Left lung (tissue), 10 donors: ENCODE results near the gene NAP1L4. TPM values are rescaled to one million over a fixed set of nuclear protein-coding genes. Genes with fewer than 3 reads are reported as not detected.

Experiments
- ATAC-seq: fragments of 200-7000 bp; cut with Tn5 transposase; one replicate; pipeline ENCODE4 v1.9.1; 2020; ENCODE audit warnings: moderate library complexity
- DNase-seq, 4 donors: peaks; one replicate each; pipeline ENCODE4 v3.0.0-alpha.2; 2013 to 2020
- H3K27ac ChIP-seq, 2 donors: fragments of 200-600 bp; sonication (generic) in 1 of 2; one replicate each; pipeline versions ENCODE4 v1.5.0 to v1.8.0; 2020 to 2021
- H3K27me3 ChIP-seq, 2 donors: fragments of 200-600 bp; sonication (generic) in 1 of 2; one replicate each; pipeline versions ENCODE4 v1.5.0 to v1.8.0; 2020 to 2021
- H3K36me3 ChIP-seq, 2 donors: fragments of 200-600 bp; sonication (generic) in 1 of 2; one replicate each; pipeline versions ENCODE4 v1.5.0 to v1.8.0; 2020 to 2021
- H3K4me1 ChIP-seq, 2 donors: fragments of 200-600 bp; one replicate each; pipeline ENCODE4 v1.8.0; 2021
- H3K4me3 ChIP-seq, 2 donors: fragments of 200-600 bp; sonication (generic) in 1 of 2; one replicate each; pipeline versions ENCODE4 v1.5.0 to v1.8.0; 2020 to 2021; ENCODE audit warnings: mild to moderate bottlenecking in 1 of 2
- H3K9me3 ChIP-seq, 2 donors: fragments of 200-600 bp; sonication (generic) in 1 of 2; one replicate each; pipeline versions ENCODE4 v1.5.0 to v1.8.0; 2020 to 2021
- intact Hi-C, 2 donors: fragments of 100-400 bp; cut with DNase I; formaldehyde crosslinking; loops; one replicate each; pipeline versions ENCODE4 v1.11.2 to v1.14.2; 2022
- polyA plus RNA-seq, 6 donors: library from polyadenylated mRNA; unstranded; fragments of 120-200 nt; gene quantifications; one replicate each; pipeline ENCODE4 v1.2.1, GENCODE V29; 2013; ENCODE audit not compliant: insufficient read length in 6 of 6
- total RNA-seq, 2 donors: library from RNA; stranded (reverse); fragmentation: NEBNext Ultra II Directional; extraction: Animal tissue kit (Norgen Biotek cat#: 25700); gene quantifications; one replicate each; pipeline ENCODE4 v1.2.1, GENCODE V29; 2021
- TF ChIP-seq, protein P1 (sequence below), 2 donors: fragments of 200-600 bp; sonication (generic) in 1 of 2; IDR thresholded peaks; one replicate each; pipeline versions ENCODE4 v1.5.0 to v1.8.0; 2021; ENCODE audit warnings: antibody characterized with exemption in 2 of 2
- donor health status: DM: no; HTN: yes; CAD: no.
- donor health status: DM: no; HTN: no; CAD: no.

Gene NAP1L4
- total and polyA plus RNA-seq, 8 donors, result 101 to 204 (median 180) TPM

GRCh38 chr11:2930704-2931419, 61.3 kb downstream of the NAP1L4 start:
- peak overlapping the region; percentile 82 to 90 for H3K27ac ChIP-seq
- H3K27me3 ChIP-seq, result peaks cover 0 to 47% of the 10 kb centered on the region in 2 donors
- intact Hi-C loops, result no loop called here
- peak; percentile 79 for ATAC-seq
- peaks cover 0 to 65% of the 10 kb centered on the region in 2 donors for H3K4me1 ChIP-seq
- DNase-seq, result peak in 3 of 4 donors; percentile 76 to 94 (median 90)
- no peaks in the 10 kb centered on the region for H3K9me3 ChIP-seq
- TF ChIP-seq, protein P1, sequence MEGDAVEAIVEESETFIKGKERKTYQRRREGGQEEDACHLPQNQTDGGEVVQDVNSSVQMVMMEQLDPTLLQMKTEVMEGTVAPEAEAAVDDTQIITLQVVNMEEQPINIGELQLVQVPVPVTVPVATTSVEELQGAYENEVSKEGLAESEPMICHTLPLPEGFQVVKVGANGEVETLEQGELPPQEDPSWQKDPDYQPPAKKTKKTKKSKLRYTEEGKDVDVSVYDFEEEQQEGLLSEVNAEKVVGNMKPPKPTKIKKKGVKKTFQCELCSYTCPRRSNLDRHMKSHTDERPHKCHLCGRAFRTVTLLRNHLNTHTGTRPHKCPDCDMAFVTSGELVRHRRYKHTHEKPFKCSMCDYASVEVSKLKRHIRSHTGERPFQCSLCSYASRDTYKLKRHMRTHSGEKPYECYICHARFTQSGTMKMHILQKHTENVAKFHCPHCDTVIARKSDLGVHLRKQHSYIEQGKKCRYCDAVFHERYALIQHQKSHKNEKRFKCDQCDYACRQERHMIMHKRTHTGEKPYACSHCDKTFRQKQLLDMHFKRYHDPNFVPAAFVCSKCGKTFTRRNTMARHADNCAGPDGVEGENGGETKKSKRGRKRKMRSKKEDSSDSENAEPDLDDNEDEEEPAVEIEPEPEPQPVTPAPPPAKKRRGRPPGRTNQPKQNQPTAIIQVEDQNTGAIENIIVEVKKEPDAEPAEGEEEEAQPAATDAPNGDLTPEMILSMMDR (IDR thresholded peaks at IDR 0.05), result peak; percentile 65 to 71
- H3K36me3 ChIP-seq, result no peaks in the 10 kb centered on the region
- H3K4me3 ChIP-seq, result peak overlapping the region; percentile 46 to 54

DNA sequence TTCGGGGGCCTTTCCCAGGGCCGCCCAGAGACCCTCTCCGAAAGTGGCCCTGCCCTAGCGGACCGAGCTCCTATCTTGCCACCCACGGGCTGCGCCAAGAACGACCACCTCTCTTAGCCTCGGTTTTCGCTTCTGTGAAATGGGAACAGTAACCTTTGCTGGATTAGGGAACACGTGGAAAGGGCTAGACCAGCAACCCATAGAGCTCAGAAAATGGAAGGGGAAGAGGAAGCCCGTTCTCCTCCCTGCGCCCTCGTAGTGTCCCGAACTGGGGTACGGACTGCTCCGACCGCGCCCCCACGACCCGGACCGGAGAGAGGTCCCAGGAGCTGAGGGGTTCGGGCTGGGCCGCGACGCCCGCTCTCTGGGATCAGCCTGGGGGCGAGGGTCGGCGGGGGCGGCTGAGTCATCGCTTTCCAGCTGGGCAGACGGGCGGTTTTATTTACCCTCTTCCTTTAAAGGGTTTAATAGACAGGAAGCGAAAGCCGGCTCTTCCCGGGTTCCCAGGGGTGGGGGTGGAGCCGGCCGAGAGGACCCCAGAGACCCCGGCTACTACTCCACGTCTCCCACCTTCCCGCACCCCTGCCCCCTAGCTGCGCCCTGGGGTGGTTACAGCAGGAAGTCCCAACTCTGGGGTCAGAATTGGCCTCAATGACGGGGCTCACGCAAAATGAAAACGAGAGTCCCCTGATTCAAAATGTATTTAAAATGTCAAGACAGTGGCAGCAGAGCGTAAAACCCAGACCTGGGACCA, 62.0 kb downstream of the NAP1L4 start:
- H3K36me3 ChIP-seq, result no peaks in the 10 kb centered on the region
- peak overlapping the region; percentile 46 to 54 for H3K4me3 ChIP-seq
- no peaks in the 10 kb centered on the region for H3K9me3 ChIP-seq
- peak; percentile 32 for ATAC-seq
- DNase-seq, result peak in 2 of 4 donors; percentile 67 to 88
- intact Hi-C loops, result no loop called here
- peak overlapping the region; percentile 82 to 90 for H3K27ac ChIP-seq
- peaks cover 0 to 47% of the 10 kb centered on the region in 2 donors for H3K27me3 ChIP-seq
- TF ChIP-seq, protein P1 (IDR thresholded peaks at IDR 0.05), result no peak
- peaks cover 0 to 65% of the 10 kb centered on the region in 2 donors for H3K4me1 ChIP-seq

GRCh38 chr11:2929531-2929949, 62.6 kb downstream of the NAP1L4 start:
- Histone ChIP-seq H3K4me1 (peaks cover 0 to 65% of the 10 kb centered on the region in 2 donors), H3K4me3 (peak overlapping the region; percentile 46 to 54), H3K27ac (peak overlapping the region; percentile 82 to 90), H3K27me3 (peaks cover 0 to 47% of the 10 kb centered on the region in 2 donors), H3K36me3 (no peaks in the 10 kb centered on the region), H3K9me3 (no peaks in the 10 kb centered on the region)
- TF ChIP-seq, protein P1 (IDR thresholded peaks at IDR 0.05), result no peak
- DNase-seq (peak in 2 of 4 donors; percentile 82 to 95), ATAC-seq (peak; percentile 68)
- intact Hi-C loops, result no loop called here

GRCh38 chr11:2928605-2929530, 63.3 kb downstream of the NAP1L4 start, which contains the start of gene PHLDA2:
TSS of gene PHLDA2 (minus strand) at chr11:2929420. CDS start at chr11:2929364, 56 bp downstream.
- intact Hi-C loops, result no loop called here
- peak; percentile 54 for ATAC-seq
- Histone ChIP-seq H3K36me3 (no peaks in the 10 kb centered on the region), H3K27me3 (peaks cover 0 to 47% of the 10 kb centered on the region in 2 donors), H3K4me1 (peaks cover 0 to 64% of the 10 kb centered on the region in 2 donors), H3K4me3 (peak within 1 kb of the TSS; percentile 46 to 54), H3K27ac (peak within 1 kb of the TSS; percentile 82 to 90), H3K9me3 (no peaks in the 10 kb centered on the region)
- DNase-seq, result peak; percentile 36 to 87 (median 60)
- TF ChIP-seq, protein P1 (IDR thresholded peaks at IDR 0.05), result no peak
